Ramos (cell line): Measurements from ENCODE around the gene KMT2C.

Experiments
- in situ Hi-C: fragments of 300-500 bp; cut with MboI; formaldehyde crosslinking; loops from one replicate; pipeline ENCODE4 v1.14.3; 2022; ENCODE audit warnings: low sequenced_read_pairs; ENCODE audit not compliant: unreplicated experiment

KMT2C gene

DNA sequence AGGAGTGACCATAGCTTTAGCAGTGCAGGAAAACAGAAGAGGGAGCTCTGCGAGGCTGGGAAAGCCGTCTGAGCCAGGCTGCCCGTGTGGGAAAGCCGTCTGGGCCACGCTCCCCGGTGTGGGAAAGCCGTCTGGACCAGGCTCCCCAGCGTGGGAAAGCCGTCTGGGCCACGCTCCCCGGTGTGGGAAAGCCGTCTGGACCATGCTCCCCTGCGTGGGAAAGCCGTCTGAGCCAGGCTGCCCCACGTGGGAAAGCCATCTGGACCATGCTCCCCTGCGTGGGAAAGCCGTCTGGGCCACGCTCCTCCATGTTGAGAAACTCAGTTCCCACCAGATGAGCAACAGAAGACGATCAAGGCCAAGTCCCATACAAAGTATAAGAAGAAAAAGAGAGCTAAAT lies 308.6 kb downstream of the KMT2C start:
- in situ Hi-C loops: no loop called here

DNA sequence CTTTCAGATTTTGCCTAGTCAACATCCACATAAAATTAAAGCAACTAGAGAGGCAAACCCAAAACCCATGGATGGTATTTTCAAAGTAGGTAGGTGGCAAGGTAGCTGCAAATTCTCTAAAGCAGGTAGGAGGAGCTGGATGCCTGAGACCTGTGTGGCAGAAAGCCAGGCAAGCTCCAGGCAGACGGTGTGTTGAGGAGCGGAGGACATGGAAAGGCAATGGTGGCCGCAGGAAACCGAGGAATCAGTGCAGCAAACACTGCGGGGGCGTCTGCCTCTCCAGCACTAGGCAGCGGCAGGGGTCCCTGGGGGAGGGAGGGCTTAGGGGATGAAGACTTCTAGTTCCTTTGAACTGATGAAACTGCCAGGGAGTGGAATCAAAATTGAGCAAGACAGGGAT lies 309.1 kb downstream of the KMT2C start:
- in situ Hi-C loops: no loop called here

DNA sequence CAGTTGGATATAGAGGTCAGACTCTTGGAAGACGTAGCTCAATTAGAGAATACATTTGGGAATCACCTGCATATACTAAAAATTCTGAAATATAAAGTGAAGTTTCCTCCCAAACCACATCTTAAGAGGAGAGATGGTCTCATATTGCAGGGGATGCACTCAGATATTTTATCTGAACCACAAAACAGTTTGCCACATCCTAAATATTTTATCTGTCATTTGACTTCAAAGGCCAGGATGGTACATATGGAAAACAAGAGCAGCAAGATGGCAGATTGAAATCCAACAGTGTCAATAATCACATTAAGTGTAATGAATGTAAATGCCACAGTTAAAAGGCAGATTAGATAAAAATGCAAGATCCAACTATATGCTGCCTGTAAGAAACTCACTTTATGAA lies 313.3 kb downstream of the KMT2C start:
- in situ Hi-C loops: no loop called here

DNA sequence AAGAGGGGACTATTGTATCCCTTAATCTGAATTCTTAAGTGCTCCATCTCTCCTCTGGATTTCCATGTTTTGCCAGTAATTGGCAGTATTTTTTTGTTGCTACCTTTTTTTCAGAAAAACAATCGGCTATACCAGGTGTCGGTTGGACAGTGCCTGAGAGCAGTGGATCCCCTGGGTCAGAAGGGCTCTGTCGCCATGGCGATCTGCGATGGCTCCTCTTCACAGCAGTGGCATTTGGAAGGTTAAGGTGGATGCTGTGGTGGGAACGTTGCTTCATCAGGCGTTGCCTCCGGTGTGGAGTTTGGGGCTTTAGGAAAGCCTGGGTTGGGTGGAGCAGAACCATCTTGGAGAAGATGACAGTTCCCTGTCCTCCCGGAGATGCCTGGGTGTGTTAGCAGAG lies 314.4 kb downstream of the KMT2C start:
- in situ Hi-C loops: no loop called here

DNA sequence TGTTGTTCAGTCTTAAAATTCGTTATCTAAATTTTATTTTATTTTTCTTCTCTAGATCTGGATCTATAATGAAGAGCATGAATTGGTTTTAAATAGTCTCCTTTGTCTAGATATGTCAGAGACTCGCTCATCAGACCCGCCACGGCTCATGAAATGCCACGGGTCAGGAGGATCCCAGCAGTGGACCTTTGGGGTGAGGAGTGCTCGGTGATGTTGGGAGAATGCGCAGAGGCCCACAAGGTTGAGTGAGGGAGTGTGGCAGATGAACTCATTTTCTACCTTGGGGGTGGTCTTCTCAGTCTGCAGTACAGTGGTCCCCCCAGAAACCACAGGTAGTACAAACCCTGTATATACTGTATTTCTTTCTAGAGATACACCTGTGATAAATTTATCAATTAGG lies 315.0 kb downstream of the KMT2C start:
- in situ Hi-C loops: no loop called here

GRCh38 chr7:152120210-152120609 lies 315.6 kb downstream of the KMT2C start:
- in situ Hi-C loops: no loop called here

- in situ Hi-C loops: no loop called here
These were observed 318.4 kb downstream of the KMT2C start for GRCh38 chr7:152117356-152117755.

DNA sequence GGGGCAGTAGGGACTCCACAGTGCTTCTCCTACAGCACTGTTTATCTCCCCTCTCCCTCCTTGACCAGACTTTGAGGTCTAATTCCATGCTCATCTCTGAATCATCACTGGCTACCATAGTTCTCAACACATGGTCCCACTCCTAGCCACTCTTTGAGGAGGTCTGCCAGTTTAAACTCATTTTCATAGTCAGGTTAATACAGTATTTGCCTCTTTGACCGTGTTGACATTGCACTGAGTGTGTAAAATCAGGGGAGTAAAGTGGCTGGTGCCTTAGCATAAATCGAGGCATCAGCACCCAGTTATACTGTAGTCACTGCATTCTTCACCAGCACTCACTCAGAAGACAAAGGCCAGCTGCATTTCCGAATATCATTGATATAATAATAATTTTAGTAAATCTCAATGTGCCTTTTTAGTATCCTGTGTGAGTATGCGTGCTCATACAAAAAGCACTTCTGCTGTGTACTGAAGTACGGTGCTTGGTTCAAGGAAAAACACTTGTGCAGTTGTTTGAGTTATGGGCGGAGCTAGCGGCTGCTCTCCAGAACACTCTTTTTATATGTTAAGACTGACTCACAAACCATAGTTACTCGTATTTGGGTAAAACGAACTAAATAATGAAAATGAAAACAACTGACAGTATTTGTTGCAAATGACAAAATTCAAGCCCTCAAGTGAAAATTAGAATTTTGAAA lies 320.6 kb downstream of the KMT2C start:
- in situ Hi-C loops: no loop called here

DNA sequence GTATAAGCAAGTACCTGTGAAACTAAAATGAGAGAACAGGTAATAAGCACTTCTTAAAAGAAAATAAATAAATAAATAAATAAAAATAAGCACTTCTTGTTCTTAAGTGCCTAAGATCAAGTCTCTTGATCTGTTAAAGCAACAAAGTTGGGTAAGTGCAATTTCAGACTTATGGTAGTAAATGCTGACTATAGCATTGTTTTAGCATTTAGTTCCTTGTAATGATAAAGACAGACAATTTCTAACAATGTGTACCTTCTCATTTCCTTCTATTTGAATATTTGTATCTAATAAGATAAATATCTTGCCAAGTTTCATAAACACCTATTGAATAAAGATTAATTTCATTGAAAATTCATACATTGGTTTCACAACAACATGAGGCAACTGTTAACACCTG lies 323.0 kb downstream of the KMT2C start:
- in situ Hi-C loops: no loop called here

DNA sequence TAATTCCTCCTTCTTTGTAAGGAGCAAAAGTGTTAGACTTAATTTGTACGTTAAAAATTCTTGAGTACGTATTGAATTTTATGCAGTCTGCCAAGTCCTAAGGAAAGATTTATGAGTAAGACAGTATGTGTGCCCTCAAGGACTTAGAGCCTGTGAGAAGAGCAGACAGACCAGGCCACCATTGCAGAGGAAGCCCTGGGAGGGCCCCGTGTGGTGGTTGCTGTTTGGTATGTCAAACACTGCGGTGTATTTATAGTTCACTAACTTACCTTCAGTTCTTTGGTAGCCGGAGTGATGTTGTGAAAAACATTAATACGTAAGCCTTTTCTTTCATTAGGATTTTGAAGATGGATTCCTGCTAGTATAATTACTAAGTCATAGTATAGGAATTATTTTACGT lies 327.4 kb downstream of the KMT2C start:
- in situ Hi-C loops: no loop called here

DNA sequence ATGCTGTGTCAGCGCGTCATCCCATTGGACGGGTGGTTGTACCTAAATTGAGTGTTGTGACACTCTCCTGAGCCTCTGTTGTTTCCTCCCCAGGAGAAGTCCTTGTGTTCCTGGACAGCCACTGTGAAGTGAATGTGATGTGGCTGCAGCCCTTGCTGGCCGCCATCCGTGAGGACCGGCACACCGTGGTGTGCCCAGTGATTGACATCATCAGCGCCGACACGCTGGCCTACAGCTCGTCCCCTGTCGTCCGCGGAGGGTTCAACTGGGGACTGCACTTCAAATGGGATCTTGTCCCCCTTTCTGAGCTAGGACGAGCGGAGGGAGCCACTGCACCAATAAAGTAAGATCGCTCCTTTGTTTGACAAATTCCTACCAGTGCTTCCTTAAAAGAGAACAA lies 327.9 kb downstream of the KMT2C start:
- in situ Hi-C loops: no loop called here

DNA sequence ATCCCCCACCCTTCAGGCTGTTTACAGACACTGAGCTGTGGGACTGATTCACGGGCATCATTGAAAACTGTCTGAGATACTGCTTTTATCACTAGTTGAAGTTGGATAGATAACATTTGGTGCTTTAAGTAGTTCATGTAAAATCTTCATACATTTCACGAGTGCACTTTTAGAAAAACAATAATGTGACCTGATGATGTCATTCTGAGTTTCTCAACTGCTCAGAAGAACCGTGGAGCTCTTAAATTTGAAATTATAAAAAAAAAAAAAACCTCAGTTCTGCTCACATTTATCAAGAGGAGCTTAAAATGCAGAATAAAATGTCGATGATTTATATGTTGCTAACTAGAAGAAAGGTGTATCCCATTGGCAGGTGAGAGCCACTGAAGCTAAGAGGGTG lies 328.8 kb downstream of the KMT2C start:
- in situ Hi-C loops: no loop called here

- in situ Hi-C loops: no loop called here
These were observed 330.6 kb downstream of the KMT2C start for GRCh38 chr7:152105205-152105604.

DNA sequence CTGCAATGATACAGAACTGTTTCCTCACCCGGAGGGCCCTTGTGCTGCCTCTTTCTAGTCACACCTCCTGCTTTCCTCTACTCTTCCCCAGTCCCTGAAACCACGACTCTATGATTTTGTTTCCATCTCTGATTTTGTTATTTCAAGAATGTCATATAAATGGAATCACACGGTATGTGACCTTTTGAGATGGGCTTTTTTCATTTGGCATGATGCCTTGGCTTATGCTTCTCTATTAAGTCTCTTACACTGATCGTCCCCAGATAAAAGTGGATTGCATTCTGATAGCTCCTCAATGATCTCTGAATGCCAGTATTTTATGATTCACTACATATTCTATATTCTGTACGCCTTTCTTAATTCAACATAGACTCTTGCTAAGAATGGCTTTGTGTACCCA lies 332.1 kb downstream of the KMT2C start:
- in situ Hi-C loops: no loop called here

- in situ Hi-C loops: no loop called here
These were observed 332.7 kb downstream of the KMT2C start for GRCh38 chr7:152103066-152103465.

GRCh38 chr7:152097330-152097729 lies 338.5 kb downstream of the KMT2C start:
- in situ Hi-C loops: no loop called here

DNA sequence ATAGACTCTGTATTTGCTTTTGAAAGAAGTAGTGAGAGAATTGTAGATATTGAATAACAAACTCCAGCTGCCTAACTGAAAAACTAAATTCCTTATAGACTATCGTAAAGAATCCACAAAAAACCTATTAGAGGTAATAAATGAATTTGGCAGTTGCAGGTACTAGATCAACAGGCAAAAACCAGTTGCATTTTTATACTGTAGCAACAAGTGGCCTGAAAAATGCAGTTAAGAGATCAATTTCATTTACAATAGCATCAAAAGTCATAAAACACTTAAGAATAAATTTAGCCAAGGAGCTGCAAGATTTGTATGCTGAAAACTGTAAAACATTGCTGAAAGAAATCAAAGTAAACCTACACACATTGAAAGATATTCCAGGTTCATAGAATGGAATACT lies 340.0 kb downstream of the KMT2C start:
- in situ Hi-C loops: no loop called here

DNA sequence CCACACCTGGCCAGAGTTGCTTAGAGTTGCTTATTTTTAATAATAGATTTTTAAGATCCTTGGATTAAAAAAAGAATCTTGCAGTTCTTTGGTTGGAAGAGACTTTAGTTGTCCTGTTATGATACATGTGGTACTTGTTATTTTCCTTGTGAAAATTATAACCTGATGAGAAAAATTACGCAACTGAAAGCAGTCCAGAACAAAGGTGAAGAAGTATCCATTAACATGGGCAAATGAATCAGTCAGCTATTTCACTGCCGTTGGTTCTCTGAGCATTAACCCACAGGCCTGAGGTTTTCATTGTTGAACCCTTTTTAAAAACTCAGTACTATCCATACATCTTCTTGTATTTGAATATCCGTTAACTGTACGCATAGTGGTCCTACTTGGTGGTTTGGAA lies 342.1 kb downstream of the KMT2C start:
- in situ Hi-C loops: no loop called here

- in situ Hi-C loops: no loop called here
These were observed 345.1 kb downstream of the KMT2C start for GRCh38 chr7:152090747-152091146.

GRCh38 chr7:152089183-152089582 lies 346.6 kb downstream of the KMT2C start:
- in situ Hi-C loops: no loop called here

DNA sequence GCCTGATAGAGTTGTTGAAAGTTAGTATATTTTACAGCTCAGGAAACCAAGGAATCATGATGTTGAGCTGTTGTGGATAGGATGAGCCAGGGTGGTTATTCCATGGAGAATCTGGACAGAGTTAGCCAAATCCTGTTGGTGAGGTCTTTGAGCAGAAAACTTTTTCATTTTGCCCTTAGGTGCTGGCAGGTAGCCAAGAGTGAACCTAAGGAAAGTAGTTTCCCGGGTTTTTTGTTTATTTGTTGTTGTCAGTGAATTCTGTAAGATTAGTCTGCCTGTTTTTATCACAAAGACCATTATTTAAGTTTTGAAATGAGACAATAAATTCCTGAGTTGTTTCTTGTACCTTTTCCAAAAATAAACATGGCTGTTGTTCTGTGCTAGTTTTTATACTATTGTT lies 349.3 kb downstream of the KMT2C start:
- in situ Hi-C loops: no loop called here

GRCh38 chr7:152085131-152085530 lies 350.7 kb downstream of the KMT2C start:
- in situ Hi-C loops: no loop called here
